NCI-H446 (cell line): Measurements from ENCODE around the gene SELENOF.
"Not testable (repeated sequence)": the region's sequence is repeated elsewhere in the genome, so short reads cannot be mapped to it uniquely, and the experiment has no call there.

ENCODE experiments used
- DNase-seq, 2 experiments: peaks; one replicate each; lab custom pipeline; 2025; lab: John Stamatoyannopoulos, UW

The SELENOF gene

DNA sequence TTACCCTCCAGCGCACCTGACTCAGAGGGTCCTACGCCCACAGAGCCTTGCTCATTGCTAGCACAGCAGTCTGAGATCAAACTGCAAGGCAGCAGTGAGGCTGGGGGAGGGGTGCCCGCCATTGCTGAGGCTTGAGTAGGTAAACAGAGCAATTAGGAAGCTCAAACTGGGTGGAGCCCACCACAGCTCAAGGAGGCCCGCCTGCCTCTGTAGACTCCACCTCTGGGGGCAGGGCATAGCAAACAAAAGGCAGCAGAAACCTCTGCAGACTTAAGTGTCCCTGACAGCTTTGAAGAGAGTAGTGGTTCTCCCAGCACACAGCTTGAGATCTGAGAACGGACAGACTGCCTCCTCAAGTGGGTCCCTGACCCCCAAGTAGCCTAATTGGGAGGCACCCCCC lies 99.8 kb downstream of the SELENOF start:
- DNase-seq, result not testable (repeated sequence)
